ENCODE results near the gene GSTM5.

GRCh38 chr1:109716570-109717090 is 4.6 kb downstream of the GSTM5 start:
- no peak for TF ChIP-seq CREB1 (IDR thresholded peaks at IDR 0.05; ENCODE audit: low read depth)
- TF ChIP-seq FOXM1 (IDR thresholded peaks at IDR 0.05; ENCODE audit: borderline replicate concordance, low read depth), result no peak
- TF ChIP-seq RAD21 (IDR thresholded peaks at IDR 0.05; ENCODE audit: low read depth), result no peak
- no peak for TF ChIP-seq EP300 (IDR thresholded peaks at IDR 0.05; ENCODE audit: borderline replicate concordance)
- no peak for TF ChIP-seq YY1 (IDR thresholded peaks at IDR 0.05; ENCODE audit: low read depth)
- no peak for TF ChIP-seq USF1 (IDR thresholded peaks at IDR 0.05)
- TF ChIP-seq, protein P1, sequence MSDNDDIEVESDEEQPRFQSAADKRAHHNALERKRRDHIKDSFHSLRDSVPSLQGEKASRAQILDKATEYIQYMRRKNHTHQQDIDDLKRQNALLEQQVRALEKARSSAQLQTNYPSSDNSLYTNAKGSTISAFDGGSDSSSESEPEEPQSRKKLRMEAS (IDR thresholded peaks at IDR 0.05), result no peak
- TF ChIP-seq TEAD4 (IDR thresholded peaks at IDR 0.05), result no peak
- no peak for TF ChIP-seq TCF12 (IDR thresholded peaks at IDR 0.05; ENCODE audit: low read depth)
- TF ChIP-seq REST (IDR thresholded peaks at IDR 0.05; ENCODE audit: low read depth), result no peak
- TF ChIP-seq TAF1 (IDR thresholded peaks at IDR 0.05; ENCODE audit: low read depth), result no peak
- no peak for TF ChIP-seq NFIC (IDR thresholded peaks at IDR 0.05)

Measured in Ishikawa (cell line).